ENCODE data around the gene CES4A. TPM values are rescaled to one million over a fixed set of nuclear protein-coding genes. Genes with fewer than 3 reads are reported as not detected.
"Not testable (repeated sequence)": the region's sequence is repeated elsewhere in the genome, so short reads cannot be mapped to it uniquely, and the experiment has no call there.

Gene CES4A
- total and polyA plus RNA-seq, 7 donors: 4.2 to 41.3 (median 6.0) TPM

DNA sequence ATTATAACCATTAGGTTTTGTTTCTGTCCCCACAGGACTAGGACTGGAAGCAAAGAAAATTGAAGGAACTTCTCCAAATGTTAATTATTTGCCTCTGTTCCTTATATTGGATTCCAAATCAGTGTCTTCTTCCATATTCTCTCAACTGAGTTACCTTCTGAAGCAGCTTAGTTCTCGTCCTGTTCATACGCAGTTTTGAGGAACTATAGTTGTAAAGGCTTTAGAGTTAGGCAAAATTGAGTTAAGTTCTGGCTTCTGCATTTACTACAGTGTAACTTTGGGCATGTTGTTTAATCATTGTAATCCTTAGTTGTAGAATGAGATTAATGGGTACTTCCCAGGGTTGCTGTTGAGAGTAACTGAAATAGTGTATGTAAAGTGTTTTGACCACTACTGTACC lies 51.8 kb downstream of the CES4A start:
- peaks cover 27% of the 10 kb centered on the region for H3K4me1 ChIP-seq
- H3K9me3 ChIP-seq: no peaks in the 10 kb centered on the region
- H3K27ac ChIP-seq: no peak overlapping the region
- intact Hi-C loops (cut with DNase I): loop anchor here in 1 of 2 donors (5.0 kb wide), 1 partner anchor 37 kb away; no protein-coding TSS in a partner anchor
- DNase-seq (no peak), ATAC-seq (no peak)
- H3K27me3 ChIP-seq (ENCODE audit: insufficient read depth in 3 of 3, low read length in 2 of 3): no peaks in the 10 kb centered on the region
- 85 to 92% (median 92%) methylated on average over 2 of the region's 2 CpGs for WGBS, 3 donors
- peaks cover 3 to 42% of the 10 kb centered on the region in 2 donors for H3K36me3 ChIP-seq (ENCODE audit: insufficient read depth in 1 of 2, low read depth in 1 of 2)
- H3K4me3 ChIP-seq: no peak overlapping the region
- TF ChIP-seq, protein P1, sequence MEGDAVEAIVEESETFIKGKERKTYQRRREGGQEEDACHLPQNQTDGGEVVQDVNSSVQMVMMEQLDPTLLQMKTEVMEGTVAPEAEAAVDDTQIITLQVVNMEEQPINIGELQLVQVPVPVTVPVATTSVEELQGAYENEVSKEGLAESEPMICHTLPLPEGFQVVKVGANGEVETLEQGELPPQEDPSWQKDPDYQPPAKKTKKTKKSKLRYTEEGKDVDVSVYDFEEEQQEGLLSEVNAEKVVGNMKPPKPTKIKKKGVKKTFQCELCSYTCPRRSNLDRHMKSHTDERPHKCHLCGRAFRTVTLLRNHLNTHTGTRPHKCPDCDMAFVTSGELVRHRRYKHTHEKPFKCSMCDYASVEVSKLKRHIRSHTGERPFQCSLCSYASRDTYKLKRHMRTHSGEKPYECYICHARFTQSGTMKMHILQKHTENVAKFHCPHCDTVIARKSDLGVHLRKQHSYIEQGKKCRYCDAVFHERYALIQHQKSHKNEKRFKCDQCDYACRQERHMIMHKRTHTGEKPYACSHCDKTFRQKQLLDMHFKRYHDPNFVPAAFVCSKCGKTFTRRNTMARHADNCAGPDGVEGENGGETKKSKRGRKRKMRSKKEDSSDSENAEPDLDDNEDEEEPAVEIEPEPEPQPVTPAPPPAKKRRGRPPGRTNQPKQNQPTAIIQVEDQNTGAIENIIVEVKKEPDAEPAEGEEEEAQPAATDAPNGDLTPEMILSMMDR (IDR thresholded peaks at IDR 0.05): no peak

DNA sequence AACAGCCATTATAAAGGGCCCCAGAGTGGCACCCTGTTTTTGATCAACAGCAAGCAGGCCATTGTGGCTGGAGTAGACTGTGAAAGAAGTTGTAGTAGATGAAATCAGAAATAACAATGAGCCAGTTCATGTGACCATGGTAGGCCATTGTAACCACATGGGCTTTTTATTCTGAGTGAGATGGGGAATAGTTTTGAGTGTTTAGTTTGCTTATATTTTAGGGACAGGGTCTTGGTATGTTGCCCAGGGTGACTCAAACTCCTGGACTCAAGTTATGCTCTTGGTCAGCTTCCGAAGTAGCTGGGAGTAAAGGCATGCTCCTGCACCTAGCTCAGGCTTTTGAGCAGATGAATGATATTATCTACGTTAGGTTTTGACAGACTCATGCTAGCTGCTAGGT lies 52.5 kb downstream of the CES4A start:
- TF ChIP-seq, protein P1 (IDR thresholded peaks at IDR 0.05): no peak
- WGBS, 3 donors: 87 to 92% (median 88%) methylated on average over 2 of the region's 2 CpGs
- ATAC-seq: peak in 1 of 4 donors; percentile 22
- Histone ChIP-seq H3K9me3 (no peaks in the 10 kb centered on the region), H3K36me3 (ENCODE audit: insufficient read depth in 1 of 2, low read depth in 1 of 2) (peaks cover 3 to 46% of the 10 kb centered on the region in 2 donors), H3K4me1 (peaks cover 22% of the 10 kb centered on the region), H3K4me3 (no peak overlapping the region), H3K27me3 (ENCODE audit: insufficient read depth in 3 of 3, low read length in 2 of 3) (no peaks in the 10 kb centered on the region), H3K27ac (no peak overlapping the region)
- no peak for DNase-seq
- intact Hi-C loops (cut with DNase I): loop anchor here in 1 of 2 donors (5.0 kb wide), 1 partner anchor 36 kb away; no protein-coding TSS in a partner anchor

DNA sequence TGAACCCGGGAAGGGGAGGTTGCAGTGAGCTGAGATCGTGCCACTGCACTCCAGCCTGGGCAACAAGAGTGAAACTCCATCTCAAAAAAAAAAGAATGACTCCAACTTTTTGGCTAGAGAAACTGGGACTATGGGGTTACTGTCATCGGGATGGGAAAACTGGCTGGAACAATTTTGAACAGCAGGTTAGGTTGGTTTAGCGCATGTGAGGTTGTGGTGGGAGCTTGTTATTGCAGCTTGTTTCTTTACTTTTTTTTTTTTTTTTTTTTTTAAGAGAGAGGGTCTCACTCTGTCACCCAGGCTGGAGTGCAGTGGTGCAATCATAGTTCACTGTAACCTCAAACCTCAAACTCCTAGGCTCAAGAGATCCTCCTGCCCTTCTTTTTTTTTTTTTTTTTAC lies 53.1 kb downstream of the CES4A start:
- intact Hi-C loops (cut with DNase I): loop anchor here in 1 of 2 donors (5.0 kb wide), 1 partner anchor 36 kb away; no protein-coding TSS in a partner anchor
- DNase-seq; H3K9me3 ChIP-seq; H3K4me3 ChIP-seq; ATAC-seq; H3K27ac ChIP-seq; H3K27me3 ChIP-seq (ENCODE audit: insufficient read depth in 3 of 3, low read length in 2 of 3): not testable (repeated sequence)
- peaks cover 3 to 52% of the 10 kb centered on the region in 2 donors for H3K36me3 ChIP-seq (ENCODE audit: insufficient read depth in 1 of 2, low read depth in 1 of 2)
- peaks cover 15% of the 10 kb centered on the region for H3K4me1 ChIP-seq
- WGBS, 3 donors: 76 to 87% (median 79%) methylated on average over 4 of the region's 4 CpGs

DNA sequence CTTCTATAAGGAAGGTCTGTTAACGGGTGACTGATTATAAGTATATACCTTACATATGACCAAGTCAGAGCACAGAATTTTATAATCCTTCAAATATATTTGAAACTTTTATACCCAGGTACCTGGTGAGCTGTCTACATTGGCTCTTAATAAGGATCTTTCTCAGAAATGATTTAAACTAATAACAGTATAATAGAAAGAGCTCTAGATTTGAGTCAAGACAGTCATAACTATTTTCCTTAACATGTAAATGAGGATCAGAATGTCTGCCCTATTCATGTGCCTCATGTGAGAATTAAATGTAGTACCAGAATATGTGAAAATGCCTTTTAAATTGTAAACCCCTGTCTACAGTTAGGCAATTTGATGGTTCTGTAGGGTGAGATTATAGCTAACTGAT lies 55.0 kb downstream of the CES4A start:
- H3K36me3 ChIP-seq (ENCODE audit: insufficient read depth in 1 of 2, low read depth in 1 of 2): peaks cover 3 to 44% of the 10 kb centered on the region in 2 donors
- intact Hi-C loops (cut with DNase I): loop anchor here in 1 of 2 donors (5.0 kb wide), 1 partner anchor 34 kb away; no protein-coding TSS in a partner anchor
- ATAC-seq (no peak), DNase-seq (no peak)
- H3K27me3 ChIP-seq (ENCODE audit: insufficient read depth in 3 of 3, low read length in 2 of 3): no peaks in the 10 kb centered on the region
- WGBS, 3 donors: 88 to 98% (median 97%) methylated on average over 1 of the region's 1 CpG
- peaks cover 11% of the 10 kb centered on the region for H3K4me1 ChIP-seq
- no peak overlapping the region for H3K27ac ChIP-seq
- H3K4me3 ChIP-seq: no peak overlapping the region
- H3K9me3 ChIP-seq: no peaks in the 10 kb centered on the region
- TF ChIP-seq, protein P1 (IDR thresholded peaks at IDR 0.05): no peak

DNA sequence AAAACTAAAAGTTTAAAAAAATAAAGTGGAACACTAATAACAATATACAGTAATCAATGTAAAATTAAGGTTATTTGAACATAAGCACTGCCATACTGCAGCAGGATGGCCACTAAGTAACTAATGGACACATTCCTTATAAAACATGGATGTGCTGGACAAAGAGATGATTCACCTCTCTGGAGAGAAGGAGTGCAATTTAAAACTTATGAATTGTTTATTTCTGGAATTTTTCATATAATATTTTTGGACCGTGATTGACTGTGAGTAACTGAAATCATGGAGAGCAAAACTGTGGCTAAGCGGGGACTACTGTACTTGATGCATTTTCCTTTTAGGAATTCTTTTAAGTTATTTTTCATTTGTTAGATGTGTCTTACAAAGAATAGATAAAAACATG lies 62.4 kb downstream of the CES4A start:
- TF ChIP-seq, protein P1 (IDR thresholded peaks at IDR 0.05): no peak
- Histone ChIP-seq H3K4me3 (no peak overlapping the region), H3K4me1 (peaks cover 8% of the 10 kb centered on the region), H3K27me3 (ENCODE audit: insufficient read depth in 3 of 3, low read length in 2 of 3) (no peaks in the 10 kb centered on the region), H3K9me3 (no peaks in the 10 kb centered on the region), H3K36me3 (ENCODE audit: insufficient read depth in 1 of 2, low read depth in 1 of 2) (peaks cover 0 to 21% of the 10 kb centered on the region in 2 donors), H3K27ac (no peak overlapping the region)
- intact Hi-C loops (cut with DNase I): no loop called here
- 91 to 94% (median 92%) methylated on average over 2 of the region's 2 CpGs for WGBS, 3 donors
- DNase-seq (no peak), ATAC-seq (no peak)
